ENCODE data around the gene FAM107B. TPM values are rescaled to one million over a fixed set of nuclear protein-coding genes. Genes with fewer than 3 reads are reported as not detected.

The FAM107B gene
- total and polyA plus RNA-seq, 12 donors, result 16.0 to 81.7 (median 50.5) TPM

DNA sequence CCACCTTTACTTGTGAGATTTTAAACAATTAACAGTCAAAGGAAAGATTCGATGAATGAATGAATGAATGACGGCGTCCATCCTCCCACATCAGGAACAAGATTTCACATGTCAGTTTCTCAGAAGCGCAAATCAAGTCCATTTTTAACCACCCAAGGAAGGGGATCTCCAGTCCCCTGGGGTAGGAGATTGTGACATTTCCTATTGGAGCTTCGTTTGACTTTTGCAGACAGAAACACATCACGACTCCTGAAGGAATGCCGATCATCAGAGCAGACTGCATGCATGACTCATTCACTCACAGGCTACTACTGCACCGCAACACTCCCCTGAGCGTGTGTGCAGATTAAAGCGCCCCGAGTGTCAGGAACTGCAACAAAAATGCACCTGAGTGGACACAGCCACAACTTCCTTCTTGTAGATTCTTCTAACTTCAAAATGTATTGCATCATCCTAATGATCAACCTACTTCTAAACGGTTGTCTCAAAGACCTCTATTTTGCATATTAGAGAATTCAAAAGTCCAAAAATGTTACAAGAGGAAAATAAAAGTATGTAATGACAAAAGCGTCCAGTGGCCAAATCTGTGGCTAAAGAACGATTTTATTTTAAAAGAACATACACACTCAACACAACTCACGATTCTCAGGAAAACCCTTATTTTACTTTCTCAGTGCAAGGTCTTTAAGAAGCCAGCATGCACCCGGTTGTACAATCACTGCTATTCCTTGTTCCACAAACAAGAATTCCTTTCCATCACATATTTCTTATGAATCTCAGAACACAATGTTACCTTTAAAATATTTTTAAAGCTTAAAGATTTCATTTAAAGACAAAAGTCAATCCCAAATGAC is 172.6 kb downstream of the FAM107B start:
- Histone ChIP-seq H3K27ac (peak overlapping the region in 1 of 5 donors; percentile 24), H3K4me1 (replicated peaks in 1 of 2) (peaks cover 19 to 36% of the 10 kb centered on the region in 2 donors)
- TF ChIP-seq, protein P1, sequence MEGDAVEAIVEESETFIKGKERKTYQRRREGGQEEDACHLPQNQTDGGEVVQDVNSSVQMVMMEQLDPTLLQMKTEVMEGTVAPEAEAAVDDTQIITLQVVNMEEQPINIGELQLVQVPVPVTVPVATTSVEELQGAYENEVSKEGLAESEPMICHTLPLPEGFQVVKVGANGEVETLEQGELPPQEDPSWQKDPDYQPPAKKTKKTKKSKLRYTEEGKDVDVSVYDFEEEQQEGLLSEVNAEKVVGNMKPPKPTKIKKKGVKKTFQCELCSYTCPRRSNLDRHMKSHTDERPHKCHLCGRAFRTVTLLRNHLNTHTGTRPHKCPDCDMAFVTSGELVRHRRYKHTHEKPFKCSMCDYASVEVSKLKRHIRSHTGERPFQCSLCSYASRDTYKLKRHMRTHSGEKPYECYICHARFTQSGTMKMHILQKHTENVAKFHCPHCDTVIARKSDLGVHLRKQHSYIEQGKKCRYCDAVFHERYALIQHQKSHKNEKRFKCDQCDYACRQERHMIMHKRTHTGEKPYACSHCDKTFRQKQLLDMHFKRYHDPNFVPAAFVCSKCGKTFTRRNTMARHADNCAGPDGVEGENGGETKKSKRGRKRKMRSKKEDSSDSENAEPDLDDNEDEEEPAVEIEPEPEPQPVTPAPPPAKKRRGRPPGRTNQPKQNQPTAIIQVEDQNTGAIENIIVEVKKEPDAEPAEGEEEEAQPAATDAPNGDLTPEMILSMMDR (IDR thresholded peaks at IDR 0.05), result no peak
- peak in 1 of 2 donors; percentile 27 for TF ChIP-seq POLR2A (IDR thresholded peaks at IDR 0.05)

GRCh38 chr10:14601326-14601725 is 173.4 kb downstream of the FAM107B start:
- H3K27me3 ChIP-seq, result no peaks in the 10 kb centered on the region
- H3K27ac ChIP-seq, result peak overlapping the region in 1 of 5 donors; percentile 24
- intact Hi-C loops (cut with DNase I), result loop anchor here in 1 of 2 donors (10.0 kb wide), 1 partner anchor 223 kb away; no protein-coding TSS in a partner anchor
- no peak for DNase-seq
- no peaks in the 10 kb centered on the region for H3K9me3 ChIP-seq (replicated peaks in 1 of 3)
- H3K36me3 ChIP-seq (replicated peaks in 1 of 2), result no peaks in the 10 kb centered on the region
- no peak overlapping the region for H3K4me3 ChIP-seq
- peaks cover 19 to 36% of the 10 kb centered on the region in 2 donors for H3K4me1 ChIP-seq (replicated peaks in 1 of 2)
- WGBS, 4 donors, result 64 to 71% (median 68%) methylated on average over 4 of the region's 4 CpGs
- TF ChIP-seq POLR2A (IDR thresholded peaks at IDR 0.05), result no peak
- TF ChIP-seq, protein P1 (IDR thresholded peaks at IDR 0.05), result no peak

More for the DNA sequence above, 172.6 kb downstream of the FAM107B start:
- H3K36me3 ChIP-seq (replicated peaks in 1 of 2), result no peaks in the 10 kb centered on the region
- peak overlapping the region in 1 of 4 donors; percentile 31 for H3K4me3 ChIP-seq
- DNase-seq, result peak; percentile 34 to 74 (median 48)
- no peaks in the 10 kb centered on the region for H3K27me3 ChIP-seq
- WGBS, 4 donors, result 41 to 56% (median 47%) methylated on average over 16 of the region's 16 CpGs
- intact Hi-C loops (cut with DNase I), result loop anchor here in 1 of 2 donors (10.0 kb wide), 1 partner anchor 223 kb away; no protein-coding TSS in a partner anchor
- no peaks in the 10 kb centered on the region for H3K9me3 ChIP-seq (replicated peaks in 1 of 3)

DNA sequence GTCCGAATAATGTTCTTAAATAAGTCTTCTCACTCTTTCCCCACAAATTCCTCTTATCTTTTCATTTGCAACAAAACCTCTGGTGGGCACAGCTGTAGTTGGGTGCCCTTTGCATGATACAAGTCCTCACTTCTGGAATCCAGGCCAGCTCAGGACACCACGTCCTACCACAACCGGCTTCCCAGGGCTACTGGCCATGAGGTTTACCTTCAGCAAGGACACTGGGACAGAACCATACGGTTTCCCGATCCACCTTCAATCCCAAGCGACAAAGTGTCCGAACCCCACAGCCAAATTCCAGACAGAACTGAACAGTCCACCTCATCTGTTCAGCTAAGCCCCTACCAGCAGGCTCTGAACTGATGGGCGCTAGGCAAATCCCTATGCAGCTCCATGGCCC is 174.6 kb downstream of the FAM107B start:
- Histone ChIP-seq H3K36me3 (replicated peaks in 1 of 2) (no peaks in the 10 kb centered on the region), H3K27ac (no peak overlapping the region)

More for the DNA sequence above, 174.6 kb downstream of the FAM107B start:
- DNase-seq, result no peak
- Histone ChIP-seq H3K4me1 (replicated peaks in 1 of 2) (peaks cover 14 to 27% of the 10 kb centered on the region in 2 donors), H3K9me3 (replicated peaks in 1 of 3) (no peaks in the 10 kb centered on the region), H3K4me3 (no peak overlapping the region), H3K27me3 (no peaks in the 10 kb centered on the region)
- intact Hi-C loops (cut with DNase I), result loop anchor here in 1 of 2 donors (10.0 kb wide), 1 partner anchor 225 kb away; no protein-coding TSS in a partner anchor
- 82 to 94% (median 90%) methylated on average over 8 of the region's 8 CpGs for WGBS, 4 donors
- TF ChIP-seq, protein P1 (IDR thresholded peaks at IDR 0.05), result no peak
- no peak for TF ChIP-seq POLR2A (IDR thresholded peaks at IDR 0.05)

Data from adrenal gland (tissue), 12 donors.